NCI-H1092 (cell line): ENCODE measurements around the gene IER3IP1.
"Not testable (repeated sequence)": the region's sequence is repeated elsewhere in the genome, so short reads cannot be mapped to it uniquely, and the experiment has no call there.

ENCODE experiments used
- DNase-seq: peaks from one replicate; lab custom pipeline; 2025; lab: John Stamatoyannopoulos, UW

Gene IER3IP1

GRCh38 chr18:47160256-47160655, 15.9 kb downstream of the IER3IP1 start:
- no peak for DNase-seq

- not testable (repeated sequence) for DNase-seq
Measured at GRCh38 chr18:47158404-47158803, 17.8 kb downstream of the IER3IP1 start.

GRCh38 chr18:47151439-47151838, 24.7 kb downstream of the IER3IP1 start:
- DNase-seq: no peak

GRCh38 chr18:47150824-47151366, 25.3 kb downstream of the IER3IP1 start:
- DNase-seq: peak; percentile 27

GRCh38 chr18:47150029-47150823, 25.9 kb downstream of the IER3IP1 start, which contains the start of gene HDHD2:
Gene HDHD2, minus strand, starts transcription at chr18:47150500. Its CDS starts 14,061 bp downstream, at chr18:47136439.
- DNase-seq: peak; percentile 79

GRCh38 chr18:47149457-47150028, 26.6 kb downstream of the IER3IP1 start:
- no peak for DNase-seq

GRCh38 chr18:47146206-47146605, 30.0 kb downstream of the IER3IP1 start:
- no peak for DNase-seq

- DNase-seq: no peak
Measured at GRCh38 chr18:47143899-47144485, 32.2 kb downstream of the IER3IP1 start.

GRCh38 chr18:47143153-47143552, 33.0 kb downstream of the IER3IP1 start:
- no peak for DNase-seq

GRCh38 chr18:47141289-47141688, 34.9 kb downstream of the IER3IP1 start:
- DNase-seq: no peak

GRCh38 chr18:47121146-47121545, 55.0 kb downstream of the IER3IP1 start:
- DNase-seq: no peak

GRCh38 chr18:47120428-47120827, 55.7 kb downstream of the IER3IP1 start:
- no peak for DNase-seq

GRCh38 chr18:47118981-47119380, 57.2 kb downstream of the IER3IP1 start:
- DNase-seq: no peak

GRCh38 chr18:47115205-47115604, 61.0 kb downstream of the IER3IP1 start:
- DNase-seq: no peak

GRCh38 chr18:47113796-47114540, 62.2 kb downstream of the IER3IP1 start:
- DNase-seq: no peak

GRCh38 chr18:47110492-47111274, 65.5 kb downstream of the IER3IP1 start:
- DNase-seq: no peak

GRCh38 chr18:47109720-47110119, 66.4 kb downstream of the IER3IP1 start:
- DNase-seq: no peak

- DNase-seq: no peak
Measured at GRCh38 chr18:47108998-47109405, 67.2 kb downstream of the IER3IP1 start.

GRCh38 chr18:47108373-47108772, 67.8 kb downstream of the IER3IP1 start:
- no peak for DNase-seq
